Activated CD8-positive, alpha-beta memory T cell treated with anti-CD3 and anti-CD28 coated beads, Interleukin-2, amount 10 ng/mL, durations not matched to agents 7 days and 5 days (primary cell): ENCODE measurements around the gene SF3B5. TPM values are rescaled to one million over a fixed set of nuclear protein-coding genes. Genes with fewer than 3 reads are reported as not detected.
"Not testable (repeated sequence)": the region's sequence is repeated elsewhere in the genome, so short reads cannot be mapped to it uniquely, and the experiment has no call there.

Experiments
- ATAC-seq: fragments of 150-1000 bp; cut with Tn5 transposase; one replicate; pipeline ENCODE4 v1.10.0; 2021; ENCODE audit warnings: moderate library complexity
- CTCF ChIA-PET: fragments of 350-600 bp; sonication (Branson Sonifier 250); formaldehyde crosslinking; loops from one replicate; lab custom pipeline; 2021; ENCODE audit warnings: antibody characterized with exemption; lab: Charles Lee
- DNase-seq: peaks from one replicate; pipeline ENCODE4 v3.0.0-alpha.2; 2020
- H3K27ac Mint-ChIP-seq: one replicate; pipeline ENCODE4 v1.8.0; 2021; ENCODE audit warnings: mild to moderate bottlenecking, mixed read lengths
- H3K27me3 Mint-ChIP-seq: one replicate; pipeline ENCODE4 v1.8.0; 2021; ENCODE audit warnings: mixed read lengths
- H3K36me3 Mint-ChIP-seq: one replicate; pipeline ENCODE4 v1.8.0; 2021; ENCODE audit warnings: mild to moderate bottlenecking, mixed read lengths
- H3K4me1 Mint-ChIP-seq: one replicate; pipeline ENCODE4 v1.8.0; 2021; ENCODE audit warnings: mixed read lengths
- H3K4me3 Mint-ChIP-seq: one replicate; pipeline ENCODE4 v1.8.0; 2021; ENCODE audit warnings: mild to moderate bottlenecking, moderate library complexity, mixed read lengths
- H3K9me3 Mint-ChIP-seq: one replicate; pipeline ENCODE4 v1.8.0; 2022; ENCODE audit warnings: low read depth, mixed read lengths
- total RNA-seq, 2 experiments: library from RNA; stranded (reverse); gene quantifications; one replicate each; pipeline ENCODE4 v1.2.3, GENCODE V29; 2021

SF3B5 gene
- total RNA-seq, 2 experiments from 2014 or later, result 151 to 176 TPM

- CTCF ChIA-PET, result no interaction called here
- H3K27me3 Mint-ChIP-seq, result no peaks in the 10 kb centered on the region
- no peak overlapping the region for H3K4me3 Mint-ChIP-seq
- no peak overlapping the region for H3K27ac Mint-ChIP-seq
- no peaks in the 10 kb centered on the region for H3K9me3 Mint-ChIP-seq
- H3K36me3 Mint-ChIP-seq, result peaks cover 12% of the 10 kb centered on the region
- no peak for ATAC-seq
- peaks cover 39% of the 10 kb centered on the region for H3K4me1 Mint-ChIP-seq
- DNase-seq, result no peak
Observed at GRCh38 chr6:144052488-144052887, 42.9 kb downstream of the SF3B5 start.

- DNase-seq (no peak), ATAC-seq (no peak)
- Mint-ChIP-seq H3K36me3 (peaks cover 14% of the 10 kb centered on the region), H3K27ac (no peak overlapping the region), H3K4me1 (peaks cover 19% of the 10 kb centered on the region), H3K4me3 (no peak overlapping the region), H3K27me3 (no peaks in the 10 kb centered on the region), H3K9me3 (peaks cover 2% of the 10 kb centered on the region)
- CTCF ChIA-PET, result no interaction called here
Observed at GRCh38 chr6:144049386-144049785, 46.0 kb downstream of the SF3B5 start.

- peaks cover 5% of the 10 kb centered on the region for H3K9me3 Mint-ChIP-seq
- ATAC-seq, result no peak
- H3K4me1 Mint-ChIP-seq, result peaks cover 6% of the 10 kb centered on the region
- H3K4me3 Mint-ChIP-seq, result no peak overlapping the region
- H3K36me3 Mint-ChIP-seq, result peaks cover 14% of the 10 kb centered on the region
- H3K27ac Mint-ChIP-seq, result no peak overlapping the region
- H3K27me3 Mint-ChIP-seq, result no peaks in the 10 kb centered on the region
- no peak for DNase-seq
- CTCF ChIA-PET, result interaction anchor here (0.7 kb wide), 1 partner anchor 19 kb away, joined by 3 read pairs; no protein-coding TSS in a partner anchor
Observed at GRCh38 chr6:144047688-144048087, 47.7 kb downstream of the SF3B5 start.

- H3K27me3 Mint-ChIP-seq, DNase-seq, H3K4me3 Mint-ChIP-seq, H3K4me1 Mint-ChIP-seq, H3K27ac Mint-ChIP-seq, ATAC-seq, H3K9me3 Mint-ChIP-seq, CTCF ChIA-PET: not testable (repeated sequence)
- H3K36me3 Mint-ChIP-seq, result peaks cover 12% of the 10 kb centered on the region
Observed at GRCh38 chr6:144046672-144047071, 48.7 kb downstream of the SF3B5 start.

GRCh38 chr6:144044989-144045388, 50.4 kb downstream of the SF3B5 start:
- ATAC-seq, H3K27ac Mint-ChIP-seq, H3K4me3 Mint-ChIP-seq, H3K4me1 Mint-ChIP-seq, H3K9me3 Mint-ChIP-seq, H3K27me3 Mint-ChIP-seq, CTCF ChIA-PET, H3K36me3 Mint-ChIP-seq, DNase-seq: not testable (repeated sequence)

Other genes with a start within 250 kb of the SF3B5 start
- under 1 TPM in 1 of 2 experiments, not detected in 1; 0.23 TPM for gene ZC2HC1B, start 231.1 kb downstream of the SF3B5 start, total RNA-seq
- 10 to 100 TPM; 14.7 to 23.0 TPM for gene PLAGL1, start 87.3 kb downstream of the SF3B5 start, total RNA-seq
- 10 to 100 TPM; 26.5 to 29.0 TPM for gene STX11, start 54.9 kb upstream of the SF3B5 start, total RNA-seq
- gene UTRN, start 189.8 kb upstream of the SF3B5 start, total RNA-seq, result 100 to 1,000 TPM; 102 to 195 TPM